Retina (tissue), 1 donor: ENCODE data around the gene HMCES.
"Not testable (repeated sequence)": the region's sequence is repeated elsewhere in the genome, so short reads cannot be mapped to it uniquely, and the experiment has no call there.

Source experiments
- DNase-seq: peaks from one replicate; pipeline ENCODE4 v3.0.0-alpha.2; 2016

Gene HMCES

GRCh38 chr3:129323651-129324294 is 45.1 kb downstream of the HMCES start:
- DNase-seq: no peak

- no peak for DNase-seq
Observed at GRCh38 chr3:129324855-129325254, 46.2 kb downstream of the HMCES start.

GRCh38 chr3:129325383-129325782 is 46.7 kb downstream of the HMCES start:
- no peak for DNase-seq

GRCh38 chr3:129326138-129326537 is 47.5 kb downstream of the HMCES start:
- no peak for DNase-seq

GRCh38 chr3:129326595-129326994 is 47.9 kb downstream of the HMCES start:
- no peak for DNase-seq

GRCh38 chr3:129327510-129327909 is 48.8 kb downstream of the HMCES start:
- no peak for DNase-seq

GRCh38 chr3:129329858-129330257 is 51.2 kb downstream of the HMCES start:
- no peak for DNase-seq

GRCh38 chr3:129330409-129330808 is 51.7 kb downstream of the HMCES start:
- DNase-seq: no peak

GRCh38 chr3:129333891-129334290 is 55.2 kb downstream of the HMCES start:
- DNase-seq: no peak

- no peak for DNase-seq
Observed at GRCh38 chr3:129336093-129336706, 57.5 kb downstream of the HMCES start.

- DNase-seq: not testable (repeated sequence)
Observed at GRCh38 chr3:129337719-129338118, 59.0 kb downstream of the HMCES start.

- DNase-seq: not testable (repeated sequence)
Observed at GRCh38 chr3:129339186-129339585, 60.5 kb downstream of the HMCES start.

- DNase-seq: not testable (repeated sequence)
Observed at GRCh38 chr3:129339833-129340232, 61.2 kb downstream of the HMCES start.

GRCh38 chr3:129341331-129342141 is 62.9 kb downstream of the HMCES start:
- no peak for DNase-seq

GRCh38 chr3:129343643-129344360 is 65.1 kb downstream of the HMCES start:
- DNase-seq: peak; percentile 76

GRCh38 chr3:129344540-129345220 is 66.0 kb downstream of the HMCES start:
- DNase-seq: no peak

GRCh38 chr3:129345281-129345680 is 66.6 kb downstream of the HMCES start:
- no peak for DNase-seq

- DNase-seq: no peak
Observed at GRCh38 chr3:129345971-129346370, 67.3 kb downstream of the HMCES start.

GRCh38 chr3:129346695-129347457 is 68.2 kb downstream of the HMCES start:
- peak; percentile 56 for DNase-seq

GRCh38 chr3:129347458-129347845 is 68.8 kb downstream of the HMCES start:
- no peak for DNase-seq

- DNase-seq: no peak
Observed at GRCh38 chr3:129348734-129349133, 70.1 kb downstream of the HMCES start.

- DNase-seq: not testable (repeated sequence)
Observed at GRCh38 chr3:129349169-129349568, 70.5 kb downstream of the HMCES start.
